Glutamatergic neuron (in vitro differentiated cells): ENCODE results near the gene EPHB3. TPM values are rescaled to one million over a fixed set of nuclear protein-coding genes. Genes with fewer than 3 reads are reported as not detected.

Experiments
- DNase-seq: peaks from one replicate; pipeline ENCODE4 v3.0.0; 2022
- H3K27ac Mint-ChIP-seq: one replicate; pipeline ENCODE4 v1.8.0; 2020; ENCODE audit warnings: mild to moderate bottlenecking, mixed read lengths, inconsistent platforms; ENCODE audit not compliant: unreplicated experiment
- H3K27me3 Mint-ChIP-seq: one replicate; pipeline ENCODE4 v1.8.0; 2020; ENCODE audit warnings: mild to moderate bottlenecking, moderate library complexity, mixed read lengths, inconsistent platforms; ENCODE audit not compliant: unreplicated experiment
- H3K36me3 Mint-ChIP-seq: one replicate; pipeline ENCODE4 v1.8.0; 2020; ENCODE audit warnings: mild to moderate bottlenecking, mixed read lengths, inconsistent platforms; ENCODE audit not compliant: unreplicated experiment
- H3K4me1 Mint-ChIP-seq: one replicate; pipeline ENCODE4 v1.8.0; 2020; ENCODE audit warnings: mild to moderate bottlenecking, low read depth, mixed read lengths, inconsistent platforms; ENCODE audit not compliant: unreplicated experiment
- H3K4me3 Mint-ChIP-seq: one replicate; pipeline ENCODE4 v1.8.0; 2020; ENCODE audit warnings: mild to moderate bottlenecking, mixed read lengths, inconsistent platforms; ENCODE audit not compliant: unreplicated experiment
- H3K9me3 Mint-ChIP-seq: one replicate; pipeline ENCODE4 v1.8.0; 2020; ENCODE audit warnings: mild to moderate bottlenecking, moderate library complexity, mixed read lengths, inconsistent platforms; ENCODE audit not compliant: unreplicated experiment
- long read RNA-seq: library from polyadenylated mRNA; unstranded; transcript quantifications from one replicate; pipeline ENCODE4 v2.0.0, GENCODE V29; 2020; ENCODE audit not compliant: unreplicated experiment
- total RNA-seq: library from RNA; stranded (reverse); fragmentation: NEBNext Ultra II Directional; extraction: Animal tissue kit (Norgen Biotek cat#: 25700); gene quantifications from one replicate; pipeline ENCODE4 v1.2.1, GENCODE V29; 2021; ENCODE audit not compliant: unreplicated experiment
- TF ChIP-seq, protein P1 (sequence below): fragments of 200-600 bp; sonication (generic); IDR thresholded peaks from one replicate; pipeline ENCODE4 v1.5.0; 2021; ENCODE audit not compliant: partially characterized antibody, unreplicated experiment

Gene EPHB3
- 5.0 TPM for total RNA-seq
- long read RNA-seq = 0 reads

GRCh38 chr3:184561061-184561912 lies at the start of gene EPHB3:
Gene EPHB3 (plus strand): TSS chr3:184561785. CDS start chr3:184562236, 451 bp downstream.
- Mint-ChIP-seq H3K36me3 (no peaks in the 10 kb centered on the region), H3K4me3 (peak within 1 kb of the TSS; percentile 75), H3K4me1 (peaks cover 6% of the 10 kb centered on the region), H3K27ac (peak within 1 kb of the TSS; percentile 20), H3K9me3 (peaks cover 5% of the 10 kb centered on the region), H3K27me3 (peaks cover 28% of the 10 kb centered on the region)
- peak; percentile 100 for DNase-seq
- TF ChIP-seq, protein P1, sequence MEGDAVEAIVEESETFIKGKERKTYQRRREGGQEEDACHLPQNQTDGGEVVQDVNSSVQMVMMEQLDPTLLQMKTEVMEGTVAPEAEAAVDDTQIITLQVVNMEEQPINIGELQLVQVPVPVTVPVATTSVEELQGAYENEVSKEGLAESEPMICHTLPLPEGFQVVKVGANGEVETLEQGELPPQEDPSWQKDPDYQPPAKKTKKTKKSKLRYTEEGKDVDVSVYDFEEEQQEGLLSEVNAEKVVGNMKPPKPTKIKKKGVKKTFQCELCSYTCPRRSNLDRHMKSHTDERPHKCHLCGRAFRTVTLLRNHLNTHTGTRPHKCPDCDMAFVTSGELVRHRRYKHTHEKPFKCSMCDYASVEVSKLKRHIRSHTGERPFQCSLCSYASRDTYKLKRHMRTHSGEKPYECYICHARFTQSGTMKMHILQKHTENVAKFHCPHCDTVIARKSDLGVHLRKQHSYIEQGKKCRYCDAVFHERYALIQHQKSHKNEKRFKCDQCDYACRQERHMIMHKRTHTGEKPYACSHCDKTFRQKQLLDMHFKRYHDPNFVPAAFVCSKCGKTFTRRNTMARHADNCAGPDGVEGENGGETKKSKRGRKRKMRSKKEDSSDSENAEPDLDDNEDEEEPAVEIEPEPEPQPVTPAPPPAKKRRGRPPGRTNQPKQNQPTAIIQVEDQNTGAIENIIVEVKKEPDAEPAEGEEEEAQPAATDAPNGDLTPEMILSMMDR = peak; percentile 95

- Mint-ChIP-seq H3K27ac (no peak overlapping the region), H3K36me3 (peaks cover 9% of the 10 kb centered on the region), H3K9me3 (peaks cover 3% of the 10 kb centered on the region), H3K4me1 (peaks cover 4% of the 10 kb centered on the region), H3K27me3 (peaks cover 17% of the 10 kb centered on the region), H3K4me3 (peak overlapping the region; percentile 45)
- DNase-seq = no peak
- TF ChIP-seq, protein P1 = no peak
Observed at GRCh38 chr3:184512621-184513020, 49.0 kb upstream of the EPHB3 start.

DNA sequence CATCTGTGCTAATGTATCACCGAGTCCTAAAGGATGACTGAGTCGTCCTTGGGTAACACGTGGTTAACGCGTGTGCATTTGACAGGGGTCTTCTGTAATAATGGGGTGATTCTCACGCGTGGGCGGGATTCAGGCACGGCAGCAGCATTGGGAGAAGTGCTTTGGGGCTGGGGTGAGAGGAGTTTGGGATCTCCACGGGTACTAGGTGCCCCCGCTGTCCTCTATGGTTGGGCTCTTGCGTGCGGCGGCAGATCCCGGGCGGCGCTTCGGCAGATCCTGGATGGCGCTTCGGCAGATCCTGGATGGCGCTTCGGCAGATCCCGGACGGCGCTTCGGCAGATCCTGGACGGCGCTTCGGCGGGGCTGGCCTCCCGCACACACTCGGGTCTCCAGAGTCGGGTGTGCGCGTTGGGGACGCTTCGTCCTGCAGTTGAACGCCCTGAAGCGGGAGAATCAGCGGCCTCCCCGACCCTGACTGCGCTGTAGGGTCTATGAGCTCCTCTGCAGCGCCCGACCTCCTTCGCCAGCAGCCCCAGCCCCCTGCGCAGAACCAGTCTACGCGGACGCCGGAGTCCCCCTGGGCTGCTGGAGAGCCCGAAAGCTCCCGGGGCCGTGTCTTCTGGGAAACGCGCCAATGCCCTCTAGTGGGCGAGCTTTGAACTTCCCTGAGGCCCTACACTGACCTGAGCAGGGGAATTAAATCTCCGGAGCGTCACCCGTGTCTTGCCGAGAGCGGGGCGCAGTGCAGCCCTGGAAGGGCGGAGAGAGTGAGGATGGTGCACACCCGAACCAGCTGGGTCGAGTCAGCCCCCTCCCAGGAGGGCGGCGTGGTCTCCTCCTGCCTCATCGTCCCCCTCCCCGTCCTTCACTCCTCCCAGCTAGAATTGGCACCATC lies 48.1 kb upstream of the EPHB3 start:
- Mint-ChIP-seq H3K27ac (no peak overlapping the region), H3K4me1 (peaks cover 4% of the 10 kb centered on the region), H3K9me3 (peaks cover 3% of the 10 kb centered on the region), H3K4me3 (peak overlapping the region; percentile 71), H3K36me3 (peaks cover 9% of the 10 kb centered on the region), H3K27me3 (peaks cover 16% of the 10 kb centered on the region)
- TF ChIP-seq, protein P1 = peak; percentile 94
- peak; percentile 92 for DNase-seq

- peaks cover 3% of the 10 kb centered on the region for H3K9me3 Mint-ChIP-seq
- no peak for DNase-seq
- H3K4me1 Mint-ChIP-seq = peaks cover 4% of the 10 kb centered on the region
Observed at GRCh38 chr3:184514171-184514490, 47.5 kb upstream of the EPHB3 start.

More at GRCh38 chr3:184514171-184514490, 47.5 kb upstream of the EPHB3 start:
- Mint-ChIP-seq H3K27me3 (peaks cover 16% of the 10 kb centered on the region), H3K27ac (no peak overlapping the region), H3K36me3 (peaks cover 9% of the 10 kb centered on the region), H3K4me3 (peak overlapping the region; percentile 71)
- TF ChIP-seq, protein P1 = no peak
